Hepatocyte (in vitro differentiated cells): ENCODE data around the gene SLC26A8.

ENCODE experiments used
- EZH2 ChIP-seq: fragments of 200-600 bp; sonication (generic); IDR thresholded peaks from 2 replicates; pipeline ENCODE4 v1.6.1; 2016; ENCODE audit warnings: antibody characterized with exemption, mild to moderate bottlenecking, borderline replicate concordance
- EZH2phosphoT487 ChIP-seq: fragments of 200-600 bp; sonication (generic); IDR thresholded peaks from one replicate; pipeline ENCODE4 v1.6.1; 2018; ENCODE audit warnings: antibody characterized with exemption, mild to moderate bottlenecking, low read depth, moderate library complexity; ENCODE audit not compliant: unreplicated experiment, severe bottlenecking
- TF ChIP-seq, protein P1 (sequence below): fragments of 200-600 bp; sonication (generic); IDR thresholded peaks from 2 replicates; pipeline ENCODE4 v1.5.1; 2016; ENCODE audit warnings: antibody characterized with exemption, mild to moderate bottlenecking; ENCODE audit not compliant: poor library complexity

DNA sequence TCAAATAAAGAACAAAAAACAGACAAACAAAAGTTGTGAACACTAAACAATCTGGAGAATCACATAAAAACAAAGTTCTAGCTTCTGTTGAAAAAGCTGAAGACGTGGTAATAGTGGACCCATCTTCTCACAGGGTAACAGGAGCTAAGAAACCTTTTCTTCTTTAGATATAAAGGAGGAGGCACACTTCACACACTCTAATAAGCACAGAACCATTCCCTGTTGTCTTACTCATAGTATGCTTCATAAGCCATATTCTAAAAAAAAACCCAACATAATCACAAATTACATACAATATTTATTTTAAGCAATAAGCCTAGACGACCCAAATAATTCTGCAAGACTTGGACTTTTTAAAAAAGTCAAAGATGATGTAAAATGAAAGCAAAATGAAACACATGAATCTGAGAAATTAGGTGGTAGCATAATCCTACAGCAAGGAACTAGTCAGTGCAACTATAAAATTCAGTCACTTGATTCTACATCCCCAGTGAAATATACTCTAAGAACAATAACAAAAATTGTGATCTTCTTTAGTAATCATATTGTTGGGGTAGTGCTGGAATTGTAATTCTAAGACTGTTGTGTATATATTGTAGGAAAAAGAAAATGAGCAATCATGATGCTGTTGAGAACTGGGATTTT, 119.2 kb downstream of the SLC26A8 start:
- TF ChIP-seq, protein P1, sequence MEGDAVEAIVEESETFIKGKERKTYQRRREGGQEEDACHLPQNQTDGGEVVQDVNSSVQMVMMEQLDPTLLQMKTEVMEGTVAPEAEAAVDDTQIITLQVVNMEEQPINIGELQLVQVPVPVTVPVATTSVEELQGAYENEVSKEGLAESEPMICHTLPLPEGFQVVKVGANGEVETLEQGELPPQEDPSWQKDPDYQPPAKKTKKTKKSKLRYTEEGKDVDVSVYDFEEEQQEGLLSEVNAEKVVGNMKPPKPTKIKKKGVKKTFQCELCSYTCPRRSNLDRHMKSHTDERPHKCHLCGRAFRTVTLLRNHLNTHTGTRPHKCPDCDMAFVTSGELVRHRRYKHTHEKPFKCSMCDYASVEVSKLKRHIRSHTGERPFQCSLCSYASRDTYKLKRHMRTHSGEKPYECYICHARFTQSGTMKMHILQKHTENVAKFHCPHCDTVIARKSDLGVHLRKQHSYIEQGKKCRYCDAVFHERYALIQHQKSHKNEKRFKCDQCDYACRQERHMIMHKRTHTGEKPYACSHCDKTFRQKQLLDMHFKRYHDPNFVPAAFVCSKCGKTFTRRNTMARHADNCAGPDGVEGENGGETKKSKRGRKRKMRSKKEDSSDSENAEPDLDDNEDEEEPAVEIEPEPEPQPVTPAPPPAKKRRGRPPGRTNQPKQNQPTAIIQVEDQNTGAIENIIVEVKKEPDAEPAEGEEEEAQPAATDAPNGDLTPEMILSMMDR: no peak
- TF ChIP-seq EZH2 (no peak), EZH2phosphoT487 (no peak)
